HG02885 (cell line): Measurements from ENCODE around the gene FOXB2.

ENCODE experiments used
- ATAC-seq: cut with Tn5 transposase; IDR thresholded peaks from one replicate; pipeline ENCODE4 v1.9.1; 2021; ENCODE audit warnings: mild to moderate bottlenecking; ENCODE audit not compliant: unreplicated experiment, poor library complexity

Gene FOXB2

DNA sequence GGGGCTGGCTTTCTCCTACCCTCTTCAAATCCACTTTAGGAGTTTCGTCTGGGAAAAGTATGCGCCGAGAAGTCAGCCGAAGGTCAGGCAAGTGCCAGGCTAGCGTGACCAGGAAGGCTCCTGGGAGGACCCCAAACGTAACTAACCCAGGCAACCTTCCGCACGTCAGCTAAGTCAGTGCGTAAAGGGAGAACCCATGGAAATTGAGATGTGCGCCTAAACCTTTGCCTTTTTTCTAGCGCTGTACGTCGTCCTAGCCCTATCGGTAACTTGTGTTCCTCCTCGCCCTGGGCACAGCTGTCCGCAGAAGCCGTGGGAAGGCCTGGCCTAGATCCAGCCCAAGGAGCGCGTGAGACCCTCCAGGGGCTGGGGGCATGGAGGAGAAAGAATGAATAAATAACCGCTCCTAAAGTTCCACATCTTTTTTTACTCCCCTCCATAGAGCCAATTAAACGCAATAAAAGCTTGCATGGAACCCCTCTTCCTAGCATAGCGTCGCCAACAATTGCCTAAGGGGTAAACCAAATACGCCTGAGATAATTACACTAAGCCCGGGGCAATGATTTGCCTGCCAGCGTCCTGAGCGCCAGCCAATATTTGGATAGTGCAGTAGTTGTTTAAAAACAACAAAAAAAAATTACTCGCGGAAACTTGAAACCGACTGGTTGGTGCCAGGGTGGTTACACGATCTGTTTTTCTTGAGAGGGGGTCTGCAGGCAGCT, 4.0 kb upstream of the FOXB2 start:
- no peak for ATAC-seq

DNA sequence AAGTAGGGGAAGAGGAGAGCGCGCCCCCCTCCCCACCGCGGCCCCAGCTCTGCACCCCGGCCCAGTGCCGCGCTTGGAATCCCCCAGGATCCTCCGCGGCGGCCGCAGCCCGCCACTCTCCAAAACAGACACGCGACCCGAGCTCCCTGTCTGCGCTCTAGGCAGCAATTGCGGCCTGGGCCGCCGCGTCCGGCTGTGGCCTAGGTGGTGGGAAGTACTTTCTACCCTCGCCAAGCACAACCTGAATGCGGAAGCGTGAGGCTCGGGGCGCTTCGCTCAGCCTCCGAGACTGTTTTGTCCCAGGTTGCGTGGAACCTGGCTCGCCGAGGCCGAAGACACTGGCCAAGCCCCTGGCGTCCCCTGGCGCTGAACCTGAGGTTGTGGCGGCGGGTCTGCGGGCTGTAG, 3.3 kb upstream of the FOXB2 start:
- no peak for ATAC-seq

DNA sequence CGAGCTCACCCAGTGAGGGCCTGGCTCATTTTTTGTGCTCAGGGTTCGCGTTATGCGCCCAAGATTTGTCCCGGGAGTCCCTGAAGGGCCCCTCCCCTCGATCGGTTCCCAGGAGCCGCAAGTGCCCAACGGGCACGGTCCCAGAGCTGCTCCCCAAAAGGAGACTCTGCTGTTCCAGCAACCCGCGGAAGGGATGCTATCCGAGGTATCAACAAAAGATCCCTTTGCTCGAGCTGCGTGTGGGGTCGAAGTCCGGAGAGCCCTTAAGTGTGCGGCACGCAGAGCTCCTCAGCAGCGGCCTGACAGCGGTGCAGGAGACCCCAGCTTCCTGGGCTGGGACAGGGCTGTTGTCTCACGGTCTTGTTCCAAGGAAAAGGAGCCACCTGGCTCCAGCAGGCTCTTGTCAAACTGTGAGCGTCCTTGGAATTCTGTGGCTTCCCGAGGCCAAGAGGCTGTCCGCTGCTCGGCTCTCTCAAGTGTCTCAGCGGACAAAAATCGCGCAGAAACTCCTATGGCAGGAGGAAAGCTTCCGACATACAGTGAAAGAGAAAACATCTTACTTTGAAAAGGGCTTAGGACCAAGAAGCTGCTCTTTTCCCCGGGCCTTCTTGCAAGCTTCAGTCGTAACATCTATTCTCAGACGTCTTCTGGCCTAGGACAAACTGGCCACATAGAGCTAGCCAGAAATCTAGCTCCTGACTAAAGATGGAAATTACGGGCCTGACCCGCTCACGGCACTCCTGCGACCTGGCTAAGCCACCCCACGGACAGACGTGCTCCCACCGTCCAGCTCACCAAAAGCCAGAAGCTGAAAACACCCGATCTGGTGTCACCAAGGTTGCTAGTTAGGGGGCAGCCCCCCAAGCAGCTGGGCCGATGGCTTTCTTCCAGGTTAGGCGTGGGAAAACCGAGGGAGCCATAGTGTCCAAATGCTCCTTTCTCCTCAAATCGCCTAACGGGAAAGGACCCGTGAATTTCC, 2.6 kb upstream of the FOXB2 start:
- no peak for ATAC-seq

DNA sequence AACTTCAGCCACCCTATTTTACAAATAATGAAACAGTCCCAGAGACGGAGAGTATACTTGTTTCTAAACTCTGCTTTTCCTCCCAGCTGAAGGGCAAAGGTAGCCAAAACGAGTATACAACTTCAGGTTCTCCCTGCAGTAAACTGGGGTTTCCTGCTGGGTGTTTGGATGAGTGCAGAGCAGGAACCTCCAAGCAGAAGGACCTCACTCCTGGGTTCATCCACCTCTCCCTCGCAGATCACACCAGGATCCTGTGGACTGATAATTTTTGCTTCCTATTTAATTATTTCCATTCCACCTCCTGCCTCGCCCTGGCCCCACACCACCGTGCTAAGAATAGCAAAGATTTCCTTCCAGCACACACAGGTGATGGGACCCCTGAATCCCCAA, 2.0 kb upstream of the FOXB2 start:
- ATAC-seq: no peak

DNA sequence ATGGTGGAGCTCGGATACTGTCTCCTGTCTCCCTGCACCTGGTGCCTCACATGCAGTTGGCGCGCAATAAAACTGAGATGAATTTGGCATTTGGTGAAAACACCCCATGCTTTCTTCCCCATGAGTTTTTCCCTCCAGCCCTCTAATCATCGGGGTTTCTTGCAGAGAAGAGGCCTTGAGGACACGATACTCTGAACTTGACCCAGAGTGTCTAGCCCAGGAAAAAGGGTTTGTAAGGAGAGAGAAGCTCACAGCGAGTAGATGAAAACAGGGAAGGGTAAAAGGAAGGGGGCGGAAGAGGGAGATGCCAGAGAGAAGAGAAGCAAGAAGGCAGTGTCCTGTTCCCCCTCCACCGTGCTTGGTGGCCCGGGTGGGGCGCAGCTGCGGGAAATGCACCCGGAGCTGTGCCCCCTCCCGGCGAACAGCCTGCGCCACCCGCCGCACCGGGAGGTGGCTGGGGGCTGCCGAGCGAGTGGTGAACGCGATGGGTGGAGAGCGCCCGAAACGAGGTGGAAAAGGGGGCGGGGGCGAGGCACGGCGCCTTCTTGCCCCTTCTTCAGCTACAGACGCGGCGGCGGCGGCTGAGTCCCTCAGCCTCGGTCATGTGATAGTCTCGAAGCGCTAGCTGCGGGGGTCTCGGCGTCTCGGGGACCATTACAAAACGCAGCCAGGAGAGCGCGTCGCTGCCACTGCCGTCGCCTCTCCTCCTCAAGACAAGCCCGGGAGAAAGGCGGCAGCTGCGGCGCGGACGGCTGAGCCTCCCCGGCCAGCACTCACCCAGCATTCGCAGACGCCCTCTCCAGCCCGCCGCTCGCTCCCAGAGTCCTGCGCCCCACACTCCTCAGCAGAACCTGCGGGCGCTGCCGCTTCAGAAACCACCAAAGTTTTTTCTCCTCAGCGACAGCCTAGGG, 1.1 kb upstream of the FOXB2 start:
- no peak for ATAC-seq

DNA sequence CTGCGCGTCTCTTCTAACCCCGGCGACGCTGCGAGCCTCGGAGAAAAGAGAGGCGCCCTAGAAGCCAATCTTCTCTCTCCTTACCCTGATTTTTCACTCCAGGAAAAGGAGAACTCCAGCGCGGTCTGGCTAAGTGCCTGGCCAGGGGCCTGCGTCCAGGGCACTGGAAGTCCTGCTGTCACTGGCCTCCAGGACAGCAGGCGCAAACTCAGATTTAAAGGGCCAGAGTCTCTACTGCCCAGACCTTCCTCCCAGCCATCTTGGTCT, 553 bp upstream of the FOXB2 start:
- no peak for ATAC-seq

DNA sequence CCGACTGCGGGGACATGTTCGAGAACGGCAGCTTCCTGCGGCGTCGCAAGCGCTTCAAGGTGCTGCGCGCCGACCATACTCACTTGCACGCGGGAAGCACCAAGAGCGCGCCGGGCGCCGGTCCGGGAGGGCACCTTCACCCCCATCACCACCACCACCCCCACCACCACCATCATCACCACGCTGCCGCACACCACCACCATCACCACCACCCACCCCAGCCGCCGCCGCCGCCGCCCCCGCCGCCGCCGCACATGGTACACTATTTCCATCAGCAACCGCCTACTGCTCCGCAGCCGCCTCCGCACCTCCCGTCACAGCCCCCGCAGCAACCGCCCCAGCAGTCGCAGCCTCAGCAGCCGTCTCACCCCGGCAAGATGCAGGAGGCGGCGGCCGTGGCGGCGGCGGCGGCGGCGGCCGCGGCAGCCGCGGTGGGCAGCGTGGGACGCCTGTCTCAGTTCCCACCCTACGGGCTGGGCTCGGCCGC, 514 bp downstream of the FOXB2 start:
- no peak for ATAC-seq

DNA sequence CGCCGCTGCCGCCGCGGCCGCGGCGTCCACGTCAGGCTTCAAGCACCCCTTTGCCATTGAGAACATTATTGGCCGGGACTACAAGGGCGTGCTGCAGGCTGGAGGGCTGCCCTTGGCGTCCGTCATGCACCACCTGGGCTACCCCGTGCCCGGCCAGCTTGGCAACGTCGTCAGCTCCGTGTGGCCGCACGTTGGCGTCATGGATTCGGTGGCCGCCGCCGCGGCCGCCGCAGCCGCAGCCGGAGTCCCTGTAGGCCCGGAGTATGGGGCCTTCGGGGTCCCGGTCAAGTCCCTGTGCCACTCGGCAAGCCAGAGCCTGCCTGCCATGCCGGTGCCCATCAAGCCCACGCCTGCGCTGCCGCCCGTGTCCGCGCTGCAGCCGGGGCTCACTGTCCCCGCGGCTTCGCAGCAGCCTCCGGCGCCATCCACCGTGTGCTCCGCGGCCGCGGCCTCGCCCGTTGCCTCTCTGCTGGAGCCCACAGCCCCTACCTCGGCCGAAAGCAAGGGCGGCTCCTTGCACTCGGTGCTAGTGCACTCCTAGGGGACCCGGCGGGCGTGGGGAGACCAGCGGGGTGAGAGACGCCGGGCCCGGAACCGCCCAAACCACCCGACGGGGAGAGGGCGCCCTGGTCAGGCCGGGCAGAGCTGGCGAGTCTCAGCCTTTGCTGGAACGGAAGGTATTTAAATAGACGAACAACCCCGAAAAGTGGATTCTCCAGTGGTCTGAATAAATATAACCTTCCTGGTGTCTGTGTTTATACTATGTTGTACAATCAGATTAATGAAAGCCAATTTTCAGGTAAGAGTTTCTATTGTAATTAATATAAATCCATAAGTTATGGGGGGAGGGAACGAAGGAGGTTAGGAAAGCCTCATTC, 1.2 kb downstream of the FOXB2 start:
- no peak for ATAC-seq

DNA sequence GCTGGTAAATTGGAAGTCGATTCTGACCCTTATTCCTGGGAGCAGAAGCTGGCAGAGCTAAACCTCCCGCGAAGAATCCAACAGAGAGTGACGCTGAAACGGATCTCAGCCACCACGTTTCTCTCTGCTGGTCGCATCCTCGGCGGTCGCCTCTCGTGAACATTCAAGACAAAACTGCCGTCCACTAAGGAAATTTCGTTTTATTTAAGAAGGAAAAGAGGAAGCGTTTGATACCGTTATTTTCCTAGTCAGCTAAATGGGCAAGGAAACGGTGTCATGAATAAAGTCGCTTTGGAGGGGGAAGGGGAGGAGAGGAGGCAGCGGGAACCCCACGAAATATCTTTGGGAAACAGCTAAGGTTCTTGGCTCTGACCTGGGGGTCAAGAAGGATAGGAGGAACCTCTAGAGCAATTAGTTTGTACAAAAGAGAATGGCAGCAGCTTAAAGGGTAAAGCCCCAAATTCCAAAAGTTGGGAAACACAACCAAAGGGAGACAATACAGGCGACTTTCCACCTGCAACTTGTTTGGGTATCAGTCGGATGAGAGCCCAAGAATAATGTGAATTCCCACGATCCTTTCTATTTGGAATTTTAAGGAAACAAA, 1.9 kb downstream of the FOXB2 start:
- ATAC-seq: no peak

DNA sequence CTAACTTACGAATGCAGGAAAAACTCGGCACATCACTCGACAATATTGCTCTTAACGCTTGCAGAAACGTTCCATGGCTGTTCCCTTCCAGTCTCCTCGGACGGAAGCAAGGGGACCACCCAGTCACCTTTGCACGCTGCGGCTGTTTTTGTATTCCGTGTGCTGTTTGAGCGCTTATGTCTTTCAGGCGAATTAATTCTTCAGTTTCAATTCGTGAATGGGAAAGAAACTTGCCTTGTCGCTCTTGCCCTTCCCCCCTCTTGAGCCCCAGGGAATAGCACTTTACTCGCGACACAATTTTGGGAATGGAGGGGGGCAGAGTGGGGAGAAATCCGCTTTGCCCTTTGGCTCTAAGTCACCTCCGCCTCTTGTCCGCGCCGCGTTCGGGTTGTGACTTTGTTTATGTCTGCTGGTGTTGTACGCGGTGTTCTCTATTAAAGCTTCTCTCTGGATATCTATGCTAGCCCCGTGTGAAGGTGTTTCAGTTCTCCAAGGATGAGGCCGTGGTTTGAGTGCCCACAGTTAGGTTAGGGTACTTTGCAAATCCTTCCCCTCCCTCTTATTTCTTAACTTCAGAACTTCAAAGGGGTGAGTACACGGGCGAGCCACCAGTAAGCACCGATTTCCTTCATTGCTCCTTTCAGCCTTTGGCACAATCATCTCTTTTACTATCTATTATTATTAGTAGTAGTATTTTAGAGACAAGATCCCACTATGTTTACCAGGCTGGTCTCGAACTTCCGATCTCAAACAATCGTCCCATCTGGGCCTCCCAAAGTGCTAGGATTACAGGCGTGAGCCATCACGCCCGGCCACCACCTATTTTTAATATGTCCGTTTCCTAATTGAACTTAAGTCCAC, 2.7 kb downstream of the FOXB2 start:
- no peak for ATAC-seq

DNA sequence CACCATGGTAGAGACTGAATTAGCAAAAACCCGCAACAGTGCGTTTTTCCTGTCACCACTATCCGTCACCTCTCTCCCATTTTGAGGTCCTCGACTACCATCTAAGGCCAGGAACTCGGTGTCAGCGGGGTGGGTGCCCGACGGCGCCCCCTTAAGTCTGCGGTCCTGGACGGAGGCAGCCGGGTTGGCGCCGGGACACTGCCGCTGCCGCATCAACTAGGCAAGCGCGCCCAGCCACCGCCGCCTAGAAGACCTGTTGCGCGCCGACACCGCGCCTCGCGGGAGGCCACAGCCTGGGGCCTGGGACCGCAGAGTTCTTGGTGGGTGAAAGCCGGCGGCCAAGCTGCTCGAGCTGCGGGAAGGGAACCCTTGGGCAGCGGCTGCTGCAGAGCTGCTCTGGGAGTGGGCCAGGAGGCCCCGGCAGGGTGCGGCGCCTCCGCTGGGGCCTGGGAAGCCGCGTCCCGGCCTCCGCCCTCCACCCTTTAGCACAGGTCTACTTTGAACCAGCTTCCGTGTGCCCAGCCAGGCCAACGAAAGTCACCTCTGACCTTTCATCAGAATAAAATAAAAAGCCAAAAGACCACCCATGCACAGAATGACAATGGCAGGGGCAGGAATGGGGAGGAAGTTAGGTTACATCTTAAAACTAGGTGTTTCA, 3.5 kb downstream of the FOXB2 start:
- ATAC-seq: no peak

DNA sequence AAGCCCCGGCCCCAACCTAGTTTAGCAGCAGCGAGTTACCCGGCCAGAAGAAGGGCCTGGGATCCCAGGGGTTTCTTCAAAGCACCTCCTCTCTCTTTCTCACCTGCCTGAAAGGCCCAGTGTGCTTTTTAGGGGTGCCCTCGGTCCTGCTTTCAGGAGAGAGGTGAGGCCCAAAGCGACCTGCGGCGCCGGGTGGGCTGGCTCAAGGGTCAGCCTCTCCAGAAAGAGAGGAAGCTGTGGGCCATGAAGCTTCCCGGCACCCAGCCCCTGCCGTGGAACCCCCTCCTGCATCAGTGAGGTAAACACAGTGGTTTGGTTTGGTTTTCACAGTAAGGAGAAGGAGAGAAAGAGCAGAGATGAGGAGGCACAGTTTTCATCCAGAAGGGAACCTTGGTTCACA, 4.3 kb downstream of the FOXB2 start:
- ATAC-seq: no peak

DNA sequence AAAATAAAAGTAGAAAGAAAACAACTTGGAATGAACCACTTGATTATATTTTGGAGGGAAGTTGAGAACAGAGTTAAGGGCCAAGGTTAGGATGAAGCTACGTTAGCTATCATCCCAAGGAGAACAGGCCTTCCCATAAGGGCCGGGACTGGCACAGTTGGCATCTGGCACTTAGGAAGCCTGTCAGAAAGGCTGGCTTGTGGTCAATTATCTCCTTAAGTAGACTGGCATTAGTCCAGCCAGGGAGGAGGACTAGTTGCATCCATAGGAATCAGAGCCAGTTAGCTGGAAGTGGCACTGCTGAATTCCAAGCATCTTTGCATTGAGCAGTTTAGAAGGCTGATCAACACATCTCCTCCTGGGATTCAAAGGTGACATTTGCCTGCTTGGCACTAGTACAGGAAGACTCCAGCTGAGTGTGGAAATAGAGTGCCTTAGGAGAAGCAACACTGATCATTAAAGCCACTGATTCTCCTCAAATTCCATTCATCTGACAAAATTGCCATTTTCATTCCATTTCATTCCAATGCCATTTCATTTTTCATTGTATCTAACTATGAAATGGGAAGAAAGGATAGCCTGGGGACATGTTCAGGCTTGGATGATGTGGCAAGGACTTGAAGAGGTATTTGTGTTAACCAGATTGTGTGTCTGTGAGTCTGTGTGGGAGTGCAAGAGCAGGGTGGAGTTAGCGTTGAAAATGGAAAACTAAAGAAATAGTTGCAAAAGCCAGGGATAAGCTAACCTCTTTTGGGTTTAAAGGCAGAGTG, 5.5 kb downstream of the FOXB2 start:
- no peak for ATAC-seq

DNA sequence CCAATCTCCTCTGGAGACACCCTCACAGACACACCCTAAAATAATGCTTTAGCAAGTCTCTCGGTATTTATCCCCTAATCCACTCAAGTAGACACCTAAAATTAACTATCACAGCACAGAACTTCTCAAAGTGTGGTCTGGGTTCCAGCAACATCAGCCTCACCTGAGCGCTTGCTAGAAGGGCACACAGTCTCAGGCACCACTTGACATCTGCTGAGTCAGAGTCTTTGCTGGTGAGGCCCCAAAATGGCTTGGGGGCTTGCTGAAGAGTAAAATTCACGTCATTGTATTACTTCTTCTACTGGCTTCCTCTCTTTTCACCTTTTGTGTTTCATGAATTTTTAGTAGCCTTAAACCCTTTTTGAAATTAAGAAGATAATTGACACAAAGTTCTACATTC, 9.0 kb downstream of the FOXB2 start:
- ATAC-seq: no peak

DNA sequence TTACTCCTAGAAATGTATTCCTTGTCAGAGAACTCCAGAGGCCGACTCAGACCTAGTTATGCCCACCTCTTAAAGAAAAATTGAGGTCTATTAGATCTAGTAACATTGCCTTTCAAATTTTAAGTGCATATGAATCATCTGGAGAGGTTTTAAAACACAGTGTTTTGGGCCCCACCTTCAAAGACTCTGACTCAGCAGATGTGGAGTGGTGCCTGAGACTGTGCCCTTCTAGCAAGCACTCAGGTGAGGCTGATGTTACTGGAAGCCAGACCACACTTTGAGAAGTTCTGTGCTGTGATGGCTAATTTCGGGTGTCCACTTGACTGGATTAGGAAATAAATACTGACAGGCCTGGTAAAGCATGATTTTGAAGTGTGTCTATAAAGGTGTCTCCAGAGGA, 10.6 kb downstream of the FOXB2 start:
- no peak for ATAC-seq

DNA sequence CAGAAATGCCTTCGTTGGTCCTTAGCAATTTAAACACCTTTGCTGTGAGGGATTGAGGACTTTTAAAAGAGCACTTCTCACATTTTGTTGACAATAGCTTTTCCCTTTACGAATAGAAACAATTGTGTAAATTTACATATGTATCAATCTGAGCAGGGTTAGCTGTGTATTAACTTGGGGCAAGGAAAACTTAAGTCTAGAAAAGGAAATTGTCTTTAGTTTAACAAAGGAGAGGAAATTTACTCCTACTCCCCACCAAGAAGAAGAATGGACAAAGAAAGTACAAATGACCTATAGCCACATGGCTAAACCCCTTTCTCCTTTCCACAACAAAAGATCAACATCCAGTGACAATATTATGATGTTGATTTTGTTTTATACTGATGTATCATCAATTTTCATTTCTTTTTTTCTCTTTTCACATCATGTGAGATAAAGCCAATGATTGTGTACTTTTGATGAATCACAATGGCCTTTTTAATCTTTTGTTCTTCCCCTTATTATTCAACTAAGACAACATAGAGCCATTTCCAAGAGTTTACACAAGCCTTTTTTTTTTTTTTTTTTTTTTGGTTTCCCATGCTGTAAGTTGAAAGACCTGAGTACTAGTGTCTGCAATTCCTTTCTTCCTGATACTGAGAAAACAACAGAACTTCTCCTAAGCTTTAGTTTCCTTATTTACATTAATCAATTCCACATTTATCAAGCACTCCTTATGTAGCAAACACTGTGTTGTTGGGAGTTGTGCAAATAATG, 19.0 kb downstream of the FOXB2 start:
- no peak for ATAC-seq

DNA sequence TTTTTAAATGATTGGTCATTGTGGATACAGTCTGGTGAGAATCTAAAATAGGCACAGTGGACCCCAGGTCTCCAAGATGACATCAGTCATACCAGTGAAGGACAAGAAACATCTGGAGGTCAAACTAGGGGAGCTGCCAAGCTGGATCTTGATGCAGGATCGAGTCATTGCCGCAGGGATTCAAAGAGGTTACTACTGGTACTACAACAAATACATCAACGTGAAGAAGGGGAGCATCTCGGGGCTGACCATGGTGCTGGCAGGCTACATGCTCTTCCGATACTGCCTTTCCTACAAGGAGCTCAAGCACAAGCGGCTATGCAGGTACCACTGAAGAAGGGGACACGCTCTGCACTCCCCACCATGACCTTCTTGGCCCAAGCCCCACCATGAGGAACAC, 20.9 kb downstream of the FOXB2 start:
- ATAC-seq: no peak
